ENCODE results near the gene NEDD4L. TPM values are rescaled to one million over a fixed set of nuclear protein-coding genes. Genes with fewer than 3 reads are reported as not detected.

NEDD4L gene
- total RNA-seq, 1 donor from 2014 or later, result 135 TPM

- H3K9me3 Mint-ChIP-seq, result no peaks in the 10 kb centered on the region
- H3K27me3 Mint-ChIP-seq (ENCODE audit: low read depth), result no peaks in the 10 kb centered on the region
- H3K27ac Mint-ChIP-seq, result peak overlapping the region; percentile 31
- TF ChIP-seq CTCF (IDR thresholded peaks at IDR 0.05; ENCODE audit: unreplicated experiment), result no peak
- H3K4me3 Mint-ChIP-seq, result no peak overlapping the region
- H3K36me3 Mint-ChIP-seq, result peaks cover 55% of the 10 kb centered on the region
- peaks cover 11% of the 10 kb centered on the region for H3K4me1 Mint-ChIP-seq
- no peak for DNase-seq (ENCODE audit: low spot score in 2 of 2, unreplicated experiment in 2 of 2)
Observed at GRCh38 chr18:58362829-58363271, 318.8 kb downstream of the NEDD4L start.

- Mint-ChIP-seq H3K27ac (no peak overlapping the region), H3K27me3 (ENCODE audit: low read depth) (no peaks in the 10 kb centered on the region), H3K4me3 (no peak overlapping the region), H3K36me3 (peaks cover 60% of the 10 kb centered on the region), H3K9me3 (no peaks in the 10 kb centered on the region), H3K4me1 (peaks cover 11% of the 10 kb centered on the region)
- TF ChIP-seq CTCF (IDR thresholded peaks at IDR 0.05; ENCODE audit: unreplicated experiment), result no peak
- no peak for DNase-seq (ENCODE audit: low spot score in 2 of 2, unreplicated experiment in 2 of 2)
Observed at GRCh38 chr18:58363767-58364540, 319.9 kb downstream of the NEDD4L start.

- Mint-ChIP-seq H3K27me3 (ENCODE audit: low read depth) (no peaks in the 10 kb centered on the region), H3K4me1 (peaks cover 9% of the 10 kb centered on the region), H3K4me3 (no peak overlapping the region), H3K36me3 (peaks cover 60% of the 10 kb centered on the region), H3K27ac (no peak overlapping the region), H3K9me3 (no peaks in the 10 kb centered on the region)
- TF ChIP-seq CTCF (IDR thresholded peaks at IDR 0.05; ENCODE audit: unreplicated experiment), result no peak
- no peak for DNase-seq (ENCODE audit: low spot score in 2 of 2, unreplicated experiment in 2 of 2)
Observed at GRCh38 chr18:58364876-58365528, 321.0 kb downstream of the NEDD4L start.

GRCh38 chr18:58367425-58368140 is 323.6 kb downstream of the NEDD4L start:
- Mint-ChIP-seq H3K36me3 (peaks cover 59% of the 10 kb centered on the region), H3K27ac (no peak overlapping the region), H3K9me3 (no peaks in the 10 kb centered on the region), H3K27me3 (ENCODE audit: low read depth) (no peaks in the 10 kb centered on the region), H3K4me3 (no peak overlapping the region), H3K4me1 (no peaks in the 10 kb centered on the region)
- no peak for DNase-seq (ENCODE audit: low spot score in 2 of 2, unreplicated experiment in 2 of 2)
- no peak for TF ChIP-seq CTCF (IDR thresholded peaks at IDR 0.05; ENCODE audit: unreplicated experiment)

GRCh38 chr18:58369616-58370015 is 325.6 kb downstream of the NEDD4L start:
- no peaks in the 10 kb centered on the region for H3K27me3 Mint-ChIP-seq (ENCODE audit: low read depth)
- no peak for DNase-seq (ENCODE audit: low spot score in 2 of 2, unreplicated experiment in 2 of 2)
- no peaks in the 10 kb centered on the region for H3K9me3 Mint-ChIP-seq
- peaks cover 61% of the 10 kb centered on the region for H3K36me3 Mint-ChIP-seq
- TF ChIP-seq CTCF (IDR thresholded peaks at IDR 0.05; ENCODE audit: unreplicated experiment), result no peak
- no peak overlapping the region for H3K4me3 Mint-ChIP-seq
- no peak overlapping the region for H3K27ac Mint-ChIP-seq
- H3K4me1 Mint-ChIP-seq, result no peaks in the 10 kb centered on the region
